ENCODE data around the gene MEOX1.

Gene MEOX1

DNA sequence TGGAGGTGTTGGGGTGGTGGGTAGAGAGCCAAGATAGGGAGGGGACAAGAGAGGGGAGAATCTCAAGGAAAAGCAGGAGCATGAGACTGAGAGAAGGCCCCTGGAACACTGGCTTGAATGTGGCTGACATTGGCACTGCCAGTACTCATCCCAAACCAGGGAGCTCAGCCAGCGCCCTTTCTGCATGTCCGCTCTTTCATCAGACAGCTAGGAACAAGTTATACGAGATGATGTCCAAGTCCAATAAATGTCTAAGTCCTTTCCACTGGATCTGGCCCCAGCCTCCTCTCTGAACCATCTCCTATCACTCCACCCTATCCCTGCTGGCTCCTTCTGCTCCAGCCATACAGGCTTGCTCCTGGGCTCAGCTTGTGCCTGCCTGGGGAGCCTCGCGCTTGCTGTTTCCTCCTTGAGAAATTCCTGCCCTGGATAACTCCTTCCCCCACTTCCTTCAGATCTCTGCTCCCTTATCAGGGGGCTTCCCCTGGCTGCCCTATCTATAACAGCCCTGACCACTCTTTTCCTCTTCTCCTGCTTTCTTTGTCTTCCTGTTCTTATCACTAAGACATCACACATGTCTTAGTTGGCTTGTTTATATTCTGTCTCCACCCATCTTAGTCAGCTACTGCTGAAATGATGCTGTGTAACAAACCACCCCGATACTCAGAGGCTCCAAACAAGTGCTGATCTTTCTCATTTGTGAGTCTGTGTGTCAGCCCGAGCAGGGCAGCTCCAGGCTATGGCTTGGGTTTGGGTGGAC, 37.1 kb upstream of the MEOX1 start:
- Histone ChIP-seq H2AFZ (ENCODE audit: low read length) (no peak overlapping the region), H3F3A (ENCODE audit: insufficient read depth, low read length) (no peaks in the 10 kb centered on the region), H3K9me3 (ENCODE audit: low read length) (0 out of 2 replicates have a peak, but pooled peaks cover 4% of the 10 kb centered on the region), H3K9me2 (ENCODE audit: low read depth, low read length) (no peaks in the 10 kb centered on the region), H3K79me2 (ENCODE audit: insufficient read depth, low read length) (no peaks in the 10 kb centered on the region), H3K27me3 (ENCODE audit: insufficient read depth, low read length) (peaks cover 10% of the 10 kb centered on the region; the same call in 1 of the 2 replicates), H3K27ac (ENCODE audit: low read depth, low read length, poor library complexity, severe bottlenecking) (no peak overlapping the region), H3K4me1 (ENCODE audit: insufficient read depth, low read length, severe bottlenecking) (no peaks in the 10 kb centered on the region), H3K36me3 (ENCODE audit: insufficient read depth, low read length) (no peaks in the 10 kb centered on the region; the same call in 1 of the 2 replicates), H4K20me1 (ENCODE audit: insufficient read depth, low read length) (no peaks in the 10 kb centered on the region), H3K9ac (ENCODE audit: low read length) (no peak overlapping the region), H3K4me2 (ENCODE audit: low read length) (no peak overlapping the region), H3K4me3 (ENCODE audit: low read depth, low read length, poor library complexity, severe bottlenecking) (no peak overlapping the region)
- TF ChIP-seq, protein P1, sequence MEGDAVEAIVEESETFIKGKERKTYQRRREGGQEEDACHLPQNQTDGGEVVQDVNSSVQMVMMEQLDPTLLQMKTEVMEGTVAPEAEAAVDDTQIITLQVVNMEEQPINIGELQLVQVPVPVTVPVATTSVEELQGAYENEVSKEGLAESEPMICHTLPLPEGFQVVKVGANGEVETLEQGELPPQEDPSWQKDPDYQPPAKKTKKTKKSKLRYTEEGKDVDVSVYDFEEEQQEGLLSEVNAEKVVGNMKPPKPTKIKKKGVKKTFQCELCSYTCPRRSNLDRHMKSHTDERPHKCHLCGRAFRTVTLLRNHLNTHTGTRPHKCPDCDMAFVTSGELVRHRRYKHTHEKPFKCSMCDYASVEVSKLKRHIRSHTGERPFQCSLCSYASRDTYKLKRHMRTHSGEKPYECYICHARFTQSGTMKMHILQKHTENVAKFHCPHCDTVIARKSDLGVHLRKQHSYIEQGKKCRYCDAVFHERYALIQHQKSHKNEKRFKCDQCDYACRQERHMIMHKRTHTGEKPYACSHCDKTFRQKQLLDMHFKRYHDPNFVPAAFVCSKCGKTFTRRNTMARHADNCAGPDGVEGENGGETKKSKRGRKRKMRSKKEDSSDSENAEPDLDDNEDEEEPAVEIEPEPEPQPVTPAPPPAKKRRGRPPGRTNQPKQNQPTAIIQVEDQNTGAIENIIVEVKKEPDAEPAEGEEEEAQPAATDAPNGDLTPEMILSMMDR (IDR thresholded peaks at IDR 0.05; ENCODE audit: low read length) = no peak
- no peak for TF ChIP-seq EZH2 (IDR thresholded peaks at IDR 0.05; ENCODE audit: borderline replicate concordance, low read length)

DNA sequence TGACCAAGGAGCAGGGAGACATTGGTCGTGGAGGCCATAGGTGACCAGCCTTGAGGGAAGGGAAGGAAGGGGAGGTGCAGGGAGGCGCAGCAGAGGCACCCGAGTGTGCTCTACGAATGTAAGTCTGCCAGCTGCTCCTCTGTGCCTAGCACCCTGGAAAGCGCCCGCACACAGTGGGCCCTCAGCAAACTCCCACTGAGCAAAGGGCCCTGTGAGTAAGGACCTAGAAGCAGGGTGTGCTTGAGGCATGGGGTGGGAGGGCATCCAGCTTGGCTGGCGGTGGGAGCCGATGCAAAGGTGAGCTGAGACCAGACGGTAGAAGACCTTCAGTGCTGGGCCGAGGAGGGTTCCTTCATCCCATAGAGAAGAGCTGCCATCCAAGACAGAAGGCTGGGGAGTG, 36.2 kb upstream of the MEOX1 start:
- Histone ChIP-seq H3K27ac (ENCODE audit: low read depth, low read length, poor library complexity, severe bottlenecking) (no peak overlapping the region), H3K36me3 (ENCODE audit: insufficient read depth, low read length) (no peaks in the 10 kb centered on the region; the same call in 1 of the 2 replicates), H3K9me2 (ENCODE audit: low read depth, low read length) (no peaks in the 10 kb centered on the region), H3K4me3 (ENCODE audit: low read depth, low read length, poor library complexity, severe bottlenecking) (no peak overlapping the region), H3K4me1 (ENCODE audit: insufficient read depth, low read length, severe bottlenecking) (no peaks in the 10 kb centered on the region), H3K79me2 (ENCODE audit: insufficient read depth, low read length) (no peaks in the 10 kb centered on the region), H3K9ac (ENCODE audit: low read length) (no peak overlapping the region), H2AFZ (ENCODE audit: low read length) (no peak overlapping the region), H3K9me3 (ENCODE audit: low read length) (0 out of 2 replicates have a peak, but pooled peaks cover 3% of the 10 kb centered on the region), H3F3A (ENCODE audit: insufficient read depth, low read length) (no peaks in the 10 kb centered on the region), H4K20me1 (ENCODE audit: insufficient read depth, low read length) (no peaks in the 10 kb centered on the region), H3K27me3 (ENCODE audit: insufficient read depth, low read length) (peaks cover 7% of the 10 kb centered on the region; the same call in 1 of the 2 replicates), H3K4me2 (ENCODE audit: low read length) (no peak overlapping the region)
- TF ChIP-seq, protein P1 (IDR thresholded peaks at IDR 0.05; ENCODE audit: low read length) = no peak
- no peak for TF ChIP-seq EZH2 (IDR thresholded peaks at IDR 0.05; ENCODE audit: borderline replicate concordance, low read length)

DNA sequence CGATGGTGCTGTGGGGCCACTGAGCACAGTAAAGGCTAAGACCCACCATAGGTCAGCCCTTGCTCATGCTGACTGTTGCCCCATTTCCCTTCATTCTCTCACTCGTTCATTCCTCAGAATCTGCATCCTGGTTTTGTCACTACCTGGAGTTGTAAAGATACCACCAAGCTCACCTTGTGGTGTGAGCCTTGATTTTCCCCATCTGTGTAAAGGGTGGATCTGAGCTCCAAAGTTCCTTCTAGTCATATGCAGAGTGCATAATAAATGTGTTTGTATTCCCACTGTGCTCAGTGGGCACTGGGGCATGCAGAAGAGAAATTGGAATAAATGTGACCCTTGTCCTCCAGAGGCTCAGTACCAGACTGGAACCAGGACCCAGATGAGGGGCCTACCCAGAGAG, 35.2 kb upstream of the MEOX1 start:
- Histone ChIP-seq H3K36me3 (ENCODE audit: insufficient read depth, low read length) (no peaks in the 10 kb centered on the region), H3K9me3 (ENCODE audit: low read length) (no peaks in the 10 kb centered on the region), H4K20me1 (ENCODE audit: insufficient read depth, low read length) (no peaks in the 10 kb centered on the region), H3K9me2 (ENCODE audit: low read depth, low read length) (no peaks in the 10 kb centered on the region), H3K4me1 (ENCODE audit: insufficient read depth, low read length, severe bottlenecking) (no peaks in the 10 kb centered on the region), H3K9ac (ENCODE audit: low read length) (no peak overlapping the region), H3F3A (ENCODE audit: insufficient read depth, low read length) (no peaks in the 10 kb centered on the region), H3K27ac (ENCODE audit: low read depth, low read length, poor library complexity, severe bottlenecking) (no peak overlapping the region), H3K79me2 (ENCODE audit: insufficient read depth, low read length) (no peaks in the 10 kb centered on the region), H3K27me3 (ENCODE audit: insufficient read depth, low read length) (no peaks in the 10 kb centered on the region; the same call in 1 of the 2 replicates), H3K4me2 (ENCODE audit: low read length) (no peak overlapping the region), H3K4me3 (ENCODE audit: low read depth, low read length, poor library complexity, severe bottlenecking) (no peak overlapping the region), H2AFZ (ENCODE audit: low read length) (no peak overlapping the region)
- TF ChIP-seq, protein P1 (IDR thresholded peaks at IDR 0.05; ENCODE audit: low read length) = no peak
- TF ChIP-seq EZH2 (IDR thresholded peaks at IDR 0.05; ENCODE audit: borderline replicate concordance, low read length) = no peak

All from OCI-LY1 (cell line).